HUES64 (cell line): ENCODE data around the gene SFXN5.

Source experiments
- H3K27ac ChIP-seq: 2 replicates; pipeline ENCODE4 v1.7.0; 2013; ENCODE audit warnings: low read depth, low read length, inconsistent platforms
- H3K27me3 ChIP-seq: 2 replicates; pipeline ENCODE4 v1.6.1; 2013; ENCODE audit warnings: mild to moderate bottlenecking, low read length; ENCODE audit not compliant: insufficient read depth
- H3K36me3 ChIP-seq: 2 replicates; pipeline ENCODE4 v1.6.1; 2013; ENCODE audit warnings: mild to moderate bottlenecking, low read length; ENCODE audit not compliant: insufficient read depth
- H3K4me1 ChIP-seq: 2 replicates; pipeline ENCODE4 v1.6.1; 2013; ENCODE audit warnings: mild to moderate bottlenecking, low read length, moderate library complexity; ENCODE audit not compliant: insufficient read depth
- H3K4me3 ChIP-seq: 2 replicates; pipeline ENCODE4 v1.5.1; 2013; ENCODE audit warnings: mild to moderate bottlenecking, low read length, moderate library complexity
- H3K9ac ChIP-seq: 2 replicates; pipeline ENCODE4 v1.6.1; 2013; ENCODE audit warnings: mild to moderate bottlenecking, low read depth, low read length
- H3K9me3 ChIP-seq: 2 replicates; pipeline ENCODE4 v1.6.1; 2013; ENCODE audit warnings: low read depth, low read length; ENCODE audit not compliant: insufficient read depth
- WGBS: fragments of 150-250, 120-280 bp; methylation state at CpG from one replicate; pipeline ENCODE4 v1.1.7; 2013; ENCODE audit warnings: missing lambda C conversion rate; 5-methylcytosine and 5-hydroxymethylcytosine counted together

Gene SFXN5

DNA sequence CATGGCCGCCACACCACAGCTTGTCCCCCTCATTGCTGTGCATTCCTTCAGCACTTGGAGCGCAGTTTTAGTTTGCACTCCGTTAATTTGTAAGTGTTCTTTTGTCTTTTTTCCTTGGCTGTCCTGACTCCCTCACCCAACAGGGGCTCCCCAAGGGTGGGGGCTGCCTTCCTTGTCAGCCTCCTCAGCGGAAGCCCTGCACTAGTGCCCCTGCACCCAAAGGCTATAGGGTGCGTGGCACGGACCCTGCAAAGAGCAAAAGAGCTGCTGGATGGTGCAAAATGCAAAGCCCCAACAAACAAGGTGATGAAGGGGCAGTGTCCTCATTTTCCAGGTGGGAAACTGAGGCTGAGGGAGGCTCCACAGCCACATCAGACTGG lies 107.4 kb downstream of the SFXN5 start:
- Histone ChIP-seq H3K9ac (no peak overlapping the region), H3K36me3 (no peaks in the 10 kb centered on the region), H3K27ac (no peak overlapping the region), H3K9me3 (no peaks in the 10 kb centered on the region), H3K4me3 (no peak overlapping the region), H3K4me1 (peaks cover 17% of the 10 kb centered on the region), H3K27me3 (no peaks in the 10 kb centered on the region)
- WGBS: 82% methylated on average over 6 of the region's 6 CpGs

GRCh38 chr2:72963423-72964145 lies 107.9 kb downstream of the SFXN5 start:
- Histone ChIP-seq H3K9me3 (no peaks in the 10 kb centered on the region), H3K4me3 (no peak overlapping the region), H3K27ac (peak overlapping the region; percentile 31; the same call in 1 of the 2 replicates), H3K27me3 (no peaks in the 10 kb centered on the region), H3K36me3 (no peaks in the 10 kb centered on the region), H3K4me1 (peaks cover 17% of the 10 kb centered on the region), H3K9ac (peak overlapping the region; percentile 39; the same call in 1 of the 2 replicates)
- WGBS: 44% methylated on average over 10 of the region's 10 CpGs

DNA sequence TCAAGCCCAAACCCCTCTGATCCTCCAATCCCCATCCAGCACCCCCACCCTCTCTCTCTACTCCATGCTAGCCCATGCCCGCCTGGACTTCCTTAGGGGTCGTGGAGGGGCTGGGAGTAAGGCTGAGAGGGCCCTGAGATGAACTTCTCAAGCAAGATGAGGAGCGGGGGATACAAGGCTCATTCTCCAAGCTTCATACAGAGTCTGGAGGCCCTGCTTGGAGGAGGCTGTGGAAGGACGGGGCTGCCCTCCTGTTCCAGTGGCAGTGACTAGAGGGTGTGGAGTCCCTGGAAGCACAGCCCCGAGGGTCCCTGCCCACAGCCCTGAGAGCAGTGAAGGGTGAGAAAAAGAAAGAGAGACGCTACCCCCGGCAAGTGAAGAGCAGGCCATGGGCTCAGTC lies 108.6 kb downstream of the SFXN5 start:
- Histone ChIP-seq H3K4me3 (no peak overlapping the region), H3K27ac (peak overlapping the region; percentile 15; the same call in 1 of the 2 replicates)

DNA sequence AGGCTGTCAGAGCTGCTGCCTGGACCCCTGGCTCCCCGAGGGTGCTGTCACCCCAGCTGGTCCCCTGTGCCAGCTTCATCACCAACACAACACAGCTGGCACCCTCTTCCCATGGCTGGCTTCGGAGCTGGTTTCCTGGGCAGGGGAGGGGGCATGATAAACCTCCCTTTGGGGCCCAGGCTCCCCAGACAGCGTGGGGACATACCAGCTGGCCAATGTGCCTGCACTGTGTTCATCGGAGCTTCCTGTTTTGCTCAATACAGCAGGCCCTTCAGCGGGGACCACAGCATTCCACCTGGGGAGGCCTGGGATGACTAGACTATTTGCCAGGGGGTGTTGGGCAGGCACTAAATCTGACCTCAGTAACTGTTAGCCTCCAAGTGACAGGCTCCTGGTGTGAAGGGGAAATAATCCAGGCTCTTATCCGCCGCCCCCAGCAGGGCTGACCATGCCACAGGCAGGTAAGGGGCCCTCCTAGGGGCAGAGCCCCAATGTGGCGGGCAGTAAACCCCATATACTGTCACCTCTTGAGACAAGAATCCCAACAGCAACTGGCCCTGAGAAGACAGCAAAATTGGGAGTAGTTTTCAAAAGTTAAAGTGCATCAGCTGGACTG lies 109.6 kb downstream of the SFXN5 start:
- 81% methylated on average over 8 of the region's 8 CpGs for WGBS
- Histone ChIP-seq H3K9ac (no peak overlapping the region), H3K36me3 (no peaks in the 10 kb centered on the region), H3K9me3 (no peaks in the 10 kb centered on the region), H3K4me3 (no peak overlapping the region), H3K27ac (no peak overlapping the region), H3K4me1 (peaks cover 17% of the 10 kb centered on the region), H3K27me3 (no peaks in the 10 kb centered on the region)

More for the DNA sequence above, 108.6 kb downstream of the SFXN5 start:
- Histone ChIP-seq H3K9me3 (no peaks in the 10 kb centered on the region), H3K9ac (peak overlapping the region; percentile 39; the same call in 1 of the 2 replicates), H3K36me3 (no peaks in the 10 kb centered on the region), H3K4me1 (peaks cover 17% of the 10 kb centered on the region), H3K27me3 (no peaks in the 10 kb centered on the region)
- 48% methylated on average over 7 of the region's 7 CpGs for WGBS

DNA sequence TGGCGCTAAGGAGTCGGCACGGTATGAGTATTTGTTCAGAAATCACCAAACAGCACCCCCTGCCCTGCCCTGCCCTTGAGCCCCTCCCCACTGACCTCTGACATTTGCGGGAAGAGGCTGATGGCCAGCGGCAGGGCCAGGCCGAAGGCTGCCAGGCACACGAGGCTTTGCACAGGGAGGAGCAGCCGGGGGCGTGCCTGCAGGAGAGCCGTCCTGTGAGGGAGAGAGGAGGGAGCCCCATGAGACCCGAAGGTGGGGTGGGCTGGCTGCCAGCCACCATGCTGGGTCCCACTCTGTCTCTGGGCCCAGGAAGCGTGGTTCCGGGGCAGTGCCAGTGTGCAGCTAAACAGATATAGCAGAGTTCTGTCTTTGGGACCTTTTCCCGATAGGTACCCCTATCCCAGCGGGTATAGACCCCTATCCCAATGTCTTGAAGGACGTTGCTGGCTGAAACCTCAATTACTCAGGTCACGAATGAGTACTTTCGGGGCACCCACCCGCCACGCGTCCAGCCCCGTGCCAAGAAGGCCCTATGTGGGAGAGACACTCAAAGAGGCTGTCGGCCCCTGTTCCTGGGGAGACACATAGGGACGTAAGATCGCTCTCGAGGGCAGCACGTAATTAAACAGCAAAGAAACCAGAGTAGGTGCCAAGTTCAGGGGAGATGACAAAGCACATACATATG lies 110.3 kb downstream of the SFXN5 start:
- H3K9ac ChIP-seq: no peak overlapping the region
- no peaks in the 10 kb centered on the region for H3K36me3 ChIP-seq
- H3K9me3 ChIP-seq: no peaks in the 10 kb centered on the region
- no peak overlapping the region for H3K4me3 ChIP-seq
- H3K27me3 ChIP-seq: no peaks in the 10 kb centered on the region
- 91% methylated on average over 27 of the region's 27 CpGs for WGBS
- H3K4me1 ChIP-seq: peaks cover 17% of the 10 kb centered on the region
- no peak overlapping the region for H3K27ac ChIP-seq

GRCh38 chr2:72959995-72960981 lies 111.2 kb downstream of the SFXN5 start:
- no peak overlapping the region for H3K27ac ChIP-seq
- no peak overlapping the region for H3K4me3 ChIP-seq
- no peaks in the 10 kb centered on the region for H3K36me3 ChIP-seq
- WGBS: 94% methylated on average over 26 of the region's 26 CpGs
- H3K9me3 ChIP-seq: no peaks in the 10 kb centered on the region
- no peaks in the 10 kb centered on the region for H3K27me3 ChIP-seq
- H3K4me1 ChIP-seq: peaks cover 17% of the 10 kb centered on the region
- H3K9ac ChIP-seq: no peak overlapping the region

DNA sequence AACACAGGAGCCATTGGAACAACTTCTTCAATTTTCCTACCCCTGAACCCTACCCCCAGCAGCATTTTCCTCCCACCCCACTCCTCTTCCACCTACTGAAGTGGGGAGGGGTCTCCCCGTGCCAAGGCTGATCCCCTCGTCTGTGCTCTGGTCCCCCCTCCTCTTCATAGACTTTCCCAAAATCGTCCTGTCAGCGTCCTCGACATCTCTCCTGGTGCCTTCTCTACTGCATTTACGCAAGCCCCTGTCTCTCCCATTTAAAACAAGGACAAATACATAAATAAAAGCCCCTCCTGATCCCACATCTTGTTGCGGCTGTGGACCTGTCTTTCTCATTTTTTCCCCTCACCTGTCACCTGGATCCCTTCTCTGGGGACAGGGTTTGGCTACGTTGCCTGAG lies 112.0 kb downstream of the SFXN5 start:
- H3K9ac ChIP-seq: no peak overlapping the region
- 93% methylated on average over 8 of the region's 8 CpGs for WGBS
- H3K9me3 ChIP-seq: no peaks in the 10 kb centered on the region
- no peak overlapping the region for H3K4me3 ChIP-seq
- peaks cover 17% of the 10 kb centered on the region for H3K4me1 ChIP-seq
- no peak overlapping the region for H3K27ac ChIP-seq
- H3K36me3 ChIP-seq: no peaks in the 10 kb centered on the region
- H3K27me3 ChIP-seq: no peaks in the 10 kb centered on the region

GRCh38 chr2:72958542-72959385 lies 112.7 kb downstream of the SFXN5 start:
- Histone ChIP-seq H3K27me3 (no peaks in the 10 kb centered on the region), H3K27ac (no peak overlapping the region), H3K4me3 (no peak overlapping the region), H3K4me1 (peaks cover 15% of the 10 kb centered on the region), H3K9ac (no peak overlapping the region), H3K36me3 (no peaks in the 10 kb centered on the region), H3K9me3 (no peaks in the 10 kb centered on the region)
- 95% methylated on average over 13 of the region's 13 CpGs for WGBS

- Histone ChIP-seq H3K36me3 (no peaks in the 10 kb centered on the region), H3K9ac (no peak overlapping the region), H3K27me3 (no peaks in the 10 kb centered on the region), H3K27ac (no peak overlapping the region), H3K9me3 (no peaks in the 10 kb centered on the region), H3K4me3 (no peak overlapping the region), H3K4me1 (peaks cover 6% of the 10 kb centered on the region)
- 93% methylated on average over 3 of the region's 3 CpGs for WGBS
Observed at GRCh38 chr2:72956936-72957335, 114.6 kb downstream of the SFXN5 start.

DNA sequence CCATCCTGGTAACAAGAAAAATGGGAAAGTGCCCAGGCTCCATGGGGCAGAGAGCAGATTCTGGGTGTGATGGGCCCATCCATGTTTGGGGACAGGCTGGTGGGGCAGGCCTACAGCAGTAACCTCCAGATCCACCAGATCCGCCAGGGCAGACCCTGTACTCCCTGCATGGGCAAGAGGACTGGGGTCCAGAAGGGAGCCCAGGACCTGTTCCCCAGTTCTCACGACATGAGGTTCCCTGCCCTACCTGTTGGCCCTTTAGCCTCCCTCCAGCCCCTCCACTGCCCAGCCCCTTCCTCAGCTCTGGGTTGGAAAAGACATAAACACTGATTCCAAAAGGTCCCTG lies 115.5 kb downstream of the SFXN5 start:
- Histone ChIP-seq H3K36me3 (no peaks in the 10 kb centered on the region), H3K27me3 (no peaks in the 10 kb centered on the region), H3K4me3 (no peak overlapping the region), H3K9me3 (no peaks in the 10 kb centered on the region), H3K9ac (no peak overlapping the region), H3K27ac (no peak overlapping the region), H3K4me1 (peaks cover 10% of the 10 kb centered on the region)
- 98% methylated on average over 2 of the region's 2 CpGs for WGBS
